Gastroesophageal sphincter (tissue), 3 donors: ENCODE results near the gene C22orf15.

Experiments used
- POLR2A ChIP-seq, 2 donors: fragments of 450-650 bp; IDR thresholded peaks; one replicate each; pipeline ENCODE4 v1.6.1; 2017; ENCODE audit warnings: antibody characterized with exemption in 2 of 2, mild to moderate bottlenecking in 2 of 2, moderate library complexity in 1 of 2
- TF ChIP-seq, protein P1 (sequence below), 4 experiments: fragments of 200-600 bp in 2 of 4; fragments of 450-650 bp in 2 of 4; sonication (generic) in 1 of 4; IDR thresholded peaks; one replicate each; pipeline ENCODE4 v1.5.1; 2017 to 2019; ENCODE audit warnings: antibody characterized with exemption in 4 of 4, mild to moderate bottlenecking in 2 of 4, moderate library complexity in 2 of 4

DNA sequence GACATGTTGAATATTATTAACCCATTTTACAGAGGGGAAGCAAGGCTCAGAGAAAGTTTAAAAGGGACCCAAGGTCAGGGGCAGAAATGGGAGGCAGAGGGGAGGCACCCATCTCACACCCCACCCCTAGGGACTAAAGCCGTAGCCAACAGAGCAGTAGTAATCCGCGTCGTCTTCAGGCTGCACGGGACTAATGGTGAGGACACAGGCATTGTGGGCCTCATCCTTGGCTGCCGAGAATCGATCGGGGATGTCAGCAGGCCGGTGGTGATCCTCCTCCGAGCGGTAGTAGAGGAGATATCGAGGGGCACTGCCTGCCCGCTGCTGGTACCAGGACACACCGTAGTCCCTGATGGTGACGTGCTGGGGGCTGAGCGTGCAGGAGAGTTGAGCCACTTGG is 10.0 kb upstream of the C22orf15 start:
- TF ChIP-seq POLR2A (IDR thresholded peaks at IDR 0.05): no peak
- TF ChIP-seq, protein P1, sequence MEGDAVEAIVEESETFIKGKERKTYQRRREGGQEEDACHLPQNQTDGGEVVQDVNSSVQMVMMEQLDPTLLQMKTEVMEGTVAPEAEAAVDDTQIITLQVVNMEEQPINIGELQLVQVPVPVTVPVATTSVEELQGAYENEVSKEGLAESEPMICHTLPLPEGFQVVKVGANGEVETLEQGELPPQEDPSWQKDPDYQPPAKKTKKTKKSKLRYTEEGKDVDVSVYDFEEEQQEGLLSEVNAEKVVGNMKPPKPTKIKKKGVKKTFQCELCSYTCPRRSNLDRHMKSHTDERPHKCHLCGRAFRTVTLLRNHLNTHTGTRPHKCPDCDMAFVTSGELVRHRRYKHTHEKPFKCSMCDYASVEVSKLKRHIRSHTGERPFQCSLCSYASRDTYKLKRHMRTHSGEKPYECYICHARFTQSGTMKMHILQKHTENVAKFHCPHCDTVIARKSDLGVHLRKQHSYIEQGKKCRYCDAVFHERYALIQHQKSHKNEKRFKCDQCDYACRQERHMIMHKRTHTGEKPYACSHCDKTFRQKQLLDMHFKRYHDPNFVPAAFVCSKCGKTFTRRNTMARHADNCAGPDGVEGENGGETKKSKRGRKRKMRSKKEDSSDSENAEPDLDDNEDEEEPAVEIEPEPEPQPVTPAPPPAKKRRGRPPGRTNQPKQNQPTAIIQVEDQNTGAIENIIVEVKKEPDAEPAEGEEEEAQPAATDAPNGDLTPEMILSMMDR (IDR thresholded peaks at IDR 0.05): no peak
